ENCODE results near the gene MAP4K2. TPM values are rescaled to one million over a fixed set of nuclear protein-coding genes. Genes with fewer than 3 reads are reported as not detected.

The MAP4K2 gene
- total RNA-seq, 1 experiment from 2014 or later, result 24.5 TPM

DNA sequence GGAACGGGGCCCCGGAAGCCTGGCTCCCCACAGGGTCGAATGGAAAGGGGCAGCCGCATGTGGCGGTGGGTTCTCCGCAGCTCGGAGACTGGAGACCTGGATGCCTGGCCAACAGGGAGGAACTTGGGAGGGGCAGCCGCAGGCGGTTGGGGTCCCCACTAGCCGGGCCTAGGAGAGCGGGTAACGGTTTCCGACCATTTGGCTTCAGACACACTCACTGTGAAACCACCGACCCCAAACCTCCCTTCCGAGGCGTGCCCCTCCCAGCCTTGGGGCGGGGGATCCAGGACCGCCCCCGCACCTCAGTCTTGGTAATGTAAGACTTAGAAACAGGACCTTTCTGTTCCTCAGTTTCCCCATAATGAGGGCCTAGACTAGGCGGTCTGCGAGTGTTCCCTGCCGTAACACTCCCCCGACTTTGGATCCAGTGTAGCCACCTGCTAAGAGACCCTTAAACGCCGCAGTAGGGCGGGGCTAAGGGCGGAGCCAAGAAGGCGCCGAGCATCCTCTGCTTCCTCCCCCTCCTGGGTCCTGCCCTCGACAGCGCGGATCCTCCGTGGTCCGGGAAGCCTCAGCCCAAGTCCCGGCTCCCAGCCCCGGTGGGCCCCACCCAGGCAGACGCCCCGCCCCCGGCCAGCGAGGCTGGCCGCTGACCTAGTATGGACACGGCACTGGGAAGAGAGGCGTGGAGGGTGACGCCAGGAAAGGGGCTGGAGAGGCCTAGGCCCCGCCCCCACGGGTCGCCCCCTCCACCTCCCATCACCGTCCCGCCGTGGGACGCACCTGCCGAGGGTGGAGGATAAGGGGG lies 57.3 kb downstream of the MAP4K2 start:
- Mint-ChIP-seq H3K4me1 (peaks cover 23% of the 10 kb centered on the region), H3K9me3 (no peaks in the 10 kb centered on the region), H3K4me3 (peak overlapping the region; percentile 82), H3K27ac (no peak overlapping the region; the same call in 1 of the 2 replicates), H3K36me3 (no peaks in the 10 kb centered on the region), H3K27me3 (ENCODE audit: low read depth) (peaks cover 27% of the 10 kb centered on the region)
- peak; percentile 89 for DNase-seq (ENCODE audit: low spot score)
- TF ChIP-seq NFYB (CRISPR knock-in tag; conservative IDR thresholded peaks at IDR 0.05; ENCODE audit: low read depth) (no peak), NR3C1 (CRISPR knock-in tag; conservative IDR thresholded peaks at IDR 0.05; ENCODE audit: low read depth) (0 out of 2 replicates have a peak, but pooled peaks have one; percentile 31), FOXK1 (CRISPR knock-in tag; IDR thresholded peaks at IDR 0.05) (0 out of 2 replicates have a peak, but pooled peaks have one; percentile 21), SP1 (CRISPR knock-in tag; conservative IDR thresholded peaks at IDR 0.05) (peak; percentile 64; the same call in 1 of the 2 replicates)
- TF ChIP-seq, protein P1, sequence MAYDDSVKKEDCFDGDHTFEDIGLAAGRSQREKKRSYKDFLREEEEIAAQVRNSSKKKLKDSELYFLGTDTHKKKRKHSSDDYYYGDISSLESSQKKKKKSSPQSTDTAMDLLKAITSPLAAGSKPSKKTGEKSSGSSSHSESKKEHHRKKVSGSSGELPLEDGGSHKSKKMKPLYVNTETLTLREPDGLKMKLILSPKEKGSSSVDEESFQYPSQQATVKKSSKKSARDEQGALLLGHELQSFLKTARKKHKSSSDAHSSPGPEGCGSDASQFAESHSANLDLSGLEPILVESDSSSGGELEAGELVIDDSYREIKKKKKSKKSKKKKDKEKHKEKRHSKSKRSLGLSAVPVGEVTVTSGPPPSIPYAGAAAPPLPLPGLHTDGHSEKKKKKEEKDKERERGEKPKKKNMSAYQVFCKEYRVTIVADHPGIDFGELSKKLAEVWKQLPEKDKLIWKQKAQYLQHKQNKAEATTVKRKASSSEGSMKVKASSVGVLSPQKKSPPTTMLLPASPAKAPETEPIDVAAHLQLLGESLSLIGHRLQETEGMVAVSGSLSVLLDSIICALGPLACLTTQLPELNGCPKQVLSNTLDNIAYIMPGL (CRISPR knock-in tag; IDR thresholded peaks at IDR 0.05), result 0 out of 2 replicates have a peak, but pooled peaks have one; percentile 6
- peak; percentile 54 for ATAC-seq
- ChIA-PET POLR2A (interaction anchor here (2.1 to 2.6 kb wide), 2 partner anchors 14 to 33 kb away, joined by 8 to 10 read pairs; partner anchors contain the start of genes PYGM and SF1), CTCF (interaction anchor here (0.6 to 8.6 kb wide), 11 partner anchors 8 to 297 kb away, joined by 3 to 150 read pairs (median 14); partner anchors contain the start of genes MAP4K2, PYGM and SF1)

DNA sequence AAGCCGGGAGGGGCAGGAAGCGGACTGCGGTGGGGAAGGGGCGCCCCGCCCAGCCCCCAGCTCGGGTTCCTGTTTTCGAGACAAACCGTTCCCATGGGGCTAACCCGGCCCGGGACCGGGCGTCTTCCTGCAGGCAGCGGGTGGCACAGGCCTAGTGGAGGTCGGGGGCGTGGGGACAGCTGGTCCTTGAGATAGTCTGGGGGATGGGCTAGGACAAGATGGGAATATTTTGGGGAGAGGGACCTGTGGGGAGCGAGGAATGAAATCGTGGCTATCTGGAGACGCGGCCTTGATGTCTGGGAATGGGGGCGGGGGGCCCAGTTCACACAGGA lies 57.9 kb downstream of the MAP4K2 start:
- Mint-ChIP-seq H3K36me3 (no peaks in the 10 kb centered on the region), H3K4me1 (peaks cover 27% of the 10 kb centered on the region), H3K27ac (no peak overlapping the region; the same call in 1 of the 2 replicates), H3K9me3 (no peaks in the 10 kb centered on the region), H3K4me3 (peak overlapping the region; percentile 82), H3K27me3 (ENCODE audit: low read depth) (peaks cover 32% of the 10 kb centered on the region)
- ChIA-PET POLR2A (interaction anchor here (1.0 to 2.6 kb wide), 2 partner anchors 15 to 33 kb away, joined by 5 to 8 read pairs; partner anchors contain the start of genes PYGM and SF1), CTCF (interaction anchor here (0.6 to 8.6 kb wide), 14 partner anchors 9 to 296 kb away, joined by 3 to 150 read pairs (median 16); partner anchors contain the start of genes MAP4K2, NRXN2, PYGM and SF1)
- no peak for ATAC-seq
- TF ChIP-seq, protein P2, sequence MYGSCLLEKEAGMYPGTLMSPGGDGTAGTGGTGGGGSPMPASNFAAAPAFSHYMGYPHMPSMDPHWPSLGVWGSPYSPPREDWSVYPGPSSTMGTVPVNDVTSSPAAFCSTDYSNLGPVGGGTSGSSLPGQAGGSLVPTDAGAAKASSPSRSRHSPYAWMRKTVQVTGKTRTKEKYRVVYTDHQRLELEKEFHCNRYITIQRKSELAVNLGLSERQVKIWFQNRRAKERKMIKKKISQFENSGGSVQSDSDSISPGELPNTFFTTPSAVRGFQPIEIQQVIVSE (CRISPR knock-in tag; IDR thresholded peaks at IDR 0.05; ENCODE audit: borderline replicate concordance), result no peak
- TF ChIP-seq GTF2I (CRISPR knock-in tag; conservative IDR thresholded peaks at IDR 0.05) (no peak), ZNF232 (CRISPR knock-in tag; IDR thresholded peaks at IDR 0.05) (0 out of 2 replicates have a peak, but pooled peaks have one; percentile 62), ZNF219 (CRISPR knock-in tag; IDR thresholded peaks at IDR 0.05; ENCODE audit: borderline replicate concordance) (0 out of 2 replicates have a peak, but pooled peaks have one; percentile 3), HMGA2 (CRISPR knock-in tag; IDR thresholded peaks at IDR 0.05) (no peak)
- TF ChIP-seq, protein P1 (CRISPR knock-in tag; IDR thresholded peaks at IDR 0.05), result peak; percentile 32; the same call in 1 of the 2 replicates
- DNase-seq (ENCODE audit: low spot score), result peak; percentile 67

DNA sequence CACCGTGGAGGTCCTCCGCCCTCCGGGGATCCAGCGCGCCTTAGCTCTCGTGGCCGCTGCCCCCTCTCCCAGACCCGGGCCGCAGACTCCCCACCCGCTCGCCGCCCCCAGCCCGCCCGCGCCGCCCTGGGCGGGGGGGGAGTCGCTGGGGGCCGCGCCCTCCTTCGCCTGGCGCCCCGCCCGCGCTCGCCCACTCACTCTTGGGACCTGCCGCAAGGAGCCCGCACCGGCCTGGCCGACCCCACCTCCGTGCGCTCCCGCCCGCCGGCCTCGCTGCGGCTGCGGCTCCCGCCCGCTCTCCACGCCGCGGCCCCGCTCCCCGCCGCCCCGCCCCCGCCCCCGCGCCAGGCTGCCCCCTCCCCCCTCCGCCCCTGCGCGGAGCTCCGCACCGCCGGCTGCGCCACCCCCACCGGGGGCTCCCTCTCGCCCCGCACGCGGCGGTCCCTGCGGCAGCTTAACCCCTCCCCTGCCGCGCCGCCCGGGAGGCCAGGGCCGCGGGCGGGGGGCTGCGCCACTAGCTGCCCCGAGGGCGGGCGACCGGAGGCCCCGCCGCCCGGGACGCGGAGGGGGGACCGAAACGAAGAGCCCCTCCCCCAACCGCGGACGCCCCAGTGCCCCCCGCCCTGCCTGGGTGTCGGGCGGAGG lies 58.3 kb downstream of the MAP4K2 start:
- POLR2A ChIA-PET, result interaction anchor here (0.9 to 2.6 kb wide), 5 partner anchors 15 to 34 kb away, joined by 4 to 8 read pairs (median 7); partner anchors contain the start of genes PYGM and SF1
- TF ChIP-seq ZNF121 (CRISPR knock-in tag; IDR thresholded peaks at IDR 0.05), result no peak
- 0 out of 2 replicates have a peak, but pooled peaks have one; percentile 5 for TF ChIP-seq ZNF423 (CRISPR knock-in tag; IDR thresholded peaks at IDR 0.05)
- no peak for TF ChIP-seq ESRRA (CRISPR knock-in tag; IDR thresholded peaks at IDR 0.05; ENCODE audit: borderline replicate concordance)
- TF ChIP-seq, protein P3, sequence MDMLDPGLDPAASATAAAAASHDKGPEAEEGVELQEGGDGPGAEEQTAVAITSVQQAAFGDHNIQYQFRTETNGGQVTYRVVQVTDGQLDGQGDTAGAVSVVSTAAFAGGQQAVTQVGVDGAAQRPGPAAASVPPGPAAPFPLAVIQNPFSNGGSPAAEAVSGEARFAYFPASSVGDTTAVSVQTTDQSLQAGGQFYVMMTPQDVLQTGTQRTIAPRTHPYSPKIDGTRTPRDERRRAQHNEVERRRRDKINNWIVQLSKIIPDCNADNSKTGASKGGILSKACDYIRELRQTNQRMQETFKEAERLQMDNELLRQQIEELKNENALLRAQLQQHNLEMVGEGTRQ (CRISPR knock-in tag; IDR thresholded peaks at IDR 0.05), result no peak
- no peak for TF ChIP-seq EMX1 (CRISPR knock-in tag; IDR thresholded peaks at IDR 0.05)
- Mint-ChIP-seq H3K4me3 (peak overlapping the region; percentile 82), H3K4me1 (peaks cover 32% of the 10 kb centered on the region), H3K27me3 (ENCODE audit: low read depth) (peaks cover 32% of the 10 kb centered on the region), H3K36me3 (no peaks in the 10 kb centered on the region), H3K27ac (no peak overlapping the region), H3K9me3 (no peaks in the 10 kb centered on the region)
- ATAC-seq, result no peak
- CTCF ChIA-PET, result interaction anchor here (0.6 to 8.6 kb wide), 26 partner anchors 9 to 404 kb away, joined by 3 to 150 read pairs (median 6); partner anchors contain the start of genes MAP4K2, NRXN2, PYGM and SF1
- DNase-seq (ENCODE audit: low spot score), result no peak
